ENCODE results near the gene OR6Q1.
"Not testable (repeated sequence)": the region's sequence is repeated elsewhere in the genome, so short reads cannot be mapped to it uniquely, and the experiment has no call there.

The OR6Q1 gene, protein sequence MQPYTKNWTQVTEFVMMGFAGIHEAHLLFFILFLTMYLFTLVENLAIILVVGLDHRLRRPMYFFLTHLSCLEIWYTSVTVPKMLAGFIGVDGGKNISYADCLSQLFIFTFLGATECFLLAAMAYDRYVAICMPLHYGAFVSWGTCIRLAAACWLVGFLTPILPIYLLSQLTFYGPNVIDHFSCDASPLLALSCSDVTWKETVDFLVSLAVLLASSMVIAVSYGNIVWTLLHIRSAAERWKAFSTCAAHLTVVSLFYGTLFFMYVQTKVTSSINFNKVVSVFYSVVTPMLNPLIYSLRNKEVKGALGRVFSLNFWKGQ

DNA sequence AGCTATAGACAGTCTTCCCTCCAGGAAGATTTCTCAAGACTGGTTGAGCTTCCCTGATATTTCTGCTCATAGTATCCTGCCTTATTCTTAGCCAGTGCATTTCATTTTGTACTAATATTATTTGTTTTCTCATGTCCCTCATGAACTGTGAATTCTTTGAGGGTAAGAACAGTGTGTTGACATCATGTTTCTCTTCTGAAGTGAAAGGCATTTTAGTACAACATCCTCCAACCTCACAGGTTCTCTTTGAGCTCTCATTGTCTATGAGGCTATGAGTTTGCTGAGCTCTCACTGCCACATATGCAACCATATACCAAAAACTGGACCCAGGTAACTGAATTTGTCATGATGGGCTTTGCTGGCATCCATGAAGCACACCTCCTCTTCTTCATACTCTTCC, at the start of gene OR6Q1:
TSS of gene OR6Q1 (plus strand) at position 301 of the 400 bp plus-strand sequence. CDS start at position 301, 0 bp downstream.
- no peak for DNase-seq

DNA sequence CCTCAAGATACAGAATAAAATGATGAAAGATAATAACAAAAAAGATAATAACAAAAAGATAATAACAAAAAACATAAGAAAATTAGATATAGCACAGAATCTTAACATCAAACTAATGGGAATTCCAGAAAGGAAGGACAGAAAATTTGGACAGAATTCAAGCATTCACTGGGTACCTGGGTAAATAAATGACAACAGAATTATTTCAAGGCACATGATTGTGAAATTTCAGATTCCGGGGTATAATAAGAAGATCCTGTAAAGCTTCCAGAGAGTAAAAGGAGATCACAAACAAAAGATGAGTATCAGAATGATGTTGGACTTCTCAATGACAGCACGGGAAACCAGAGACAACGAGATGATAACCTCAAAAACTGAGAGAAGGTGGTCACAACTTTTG, 49.2 kb upstream of the OR6Q1 start:
- no peak for DNase-seq

DNA sequence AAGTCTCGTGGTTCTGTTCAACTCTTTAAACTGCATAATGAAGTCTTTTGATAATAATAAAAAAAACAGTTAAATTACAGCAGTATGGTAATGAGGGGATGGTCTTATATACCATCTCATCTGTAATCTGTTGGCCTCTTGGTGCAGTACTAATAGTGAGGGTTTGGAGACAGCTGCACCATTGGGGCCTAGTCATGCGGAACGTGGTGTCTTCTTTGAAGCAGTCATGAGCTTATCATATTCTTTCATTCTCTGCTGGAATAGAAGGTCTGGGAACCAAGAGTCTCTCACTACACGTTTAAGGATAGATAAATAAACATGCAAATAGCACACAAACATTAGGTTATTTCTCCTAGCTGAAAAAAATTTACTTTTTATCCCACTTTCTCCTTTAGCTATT, 48.0 kb upstream of the OR6Q1 start:
- DNase-seq, result no peak

DNA sequence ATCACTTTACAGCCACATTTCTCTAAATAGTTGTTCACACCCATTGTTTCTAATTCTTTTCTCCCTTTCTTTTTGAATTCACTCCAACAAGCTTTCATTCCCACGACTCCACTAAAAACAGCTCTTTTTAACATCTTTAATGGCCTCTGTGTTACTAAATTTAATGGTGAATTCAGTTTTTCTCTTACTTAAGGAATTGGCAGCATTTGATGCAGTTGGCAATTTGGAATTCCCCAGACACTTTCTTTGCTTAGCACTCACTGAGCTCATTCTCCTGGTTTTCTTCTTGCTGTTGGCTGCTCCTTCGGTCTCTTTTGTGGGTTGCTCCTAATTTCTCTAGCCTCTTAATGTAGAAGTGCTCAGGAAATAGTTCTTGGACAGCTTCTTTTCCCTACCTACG, 47.6 kb upstream of the OR6Q1 start:
- DNase-seq, result no peak

DNA sequence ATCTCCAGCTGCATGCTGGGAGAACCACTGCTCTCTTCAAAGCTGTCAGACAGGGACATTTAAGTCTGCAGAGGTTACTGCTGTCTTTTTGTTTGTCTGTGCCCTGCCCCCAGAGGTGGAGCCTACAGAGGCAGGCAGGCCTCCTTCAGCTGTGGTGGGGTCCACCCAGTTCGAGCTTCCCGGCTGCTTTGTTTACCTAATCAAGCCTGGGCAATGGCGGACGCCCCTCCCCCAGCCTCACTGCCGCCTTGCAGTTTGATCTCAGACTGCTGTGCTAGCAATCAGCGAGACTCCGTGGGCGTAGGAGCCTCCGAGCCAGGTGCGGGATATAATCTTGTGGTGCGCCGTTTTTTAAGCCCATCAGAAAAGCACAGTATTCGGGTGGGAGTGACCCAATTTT, 31.2 kb upstream of the OR6Q1 start:
- DNase-seq, result not testable (repeated sequence)

DNA sequence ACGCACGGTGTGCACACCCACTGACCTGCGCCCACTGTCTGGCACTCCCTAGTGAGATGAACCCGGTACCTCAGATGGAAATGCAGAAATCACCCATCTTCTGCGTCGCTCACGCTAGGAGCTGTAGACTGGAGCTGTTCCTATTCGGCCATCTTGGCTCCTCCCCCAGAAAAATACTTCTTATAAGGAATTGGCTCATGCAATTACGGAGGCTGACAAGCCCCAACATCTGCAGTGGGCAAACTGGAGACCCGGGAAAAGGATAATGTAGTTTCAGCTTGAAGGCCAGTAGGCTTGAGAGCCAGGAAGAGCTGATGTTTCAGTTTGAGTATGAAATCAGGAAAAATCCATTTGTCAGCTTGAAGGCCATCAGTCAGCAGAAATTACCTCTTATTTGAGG, 30.7 kb upstream of the OR6Q1 start:
- DNase-seq, result not testable (repeated sequence)

DNA sequence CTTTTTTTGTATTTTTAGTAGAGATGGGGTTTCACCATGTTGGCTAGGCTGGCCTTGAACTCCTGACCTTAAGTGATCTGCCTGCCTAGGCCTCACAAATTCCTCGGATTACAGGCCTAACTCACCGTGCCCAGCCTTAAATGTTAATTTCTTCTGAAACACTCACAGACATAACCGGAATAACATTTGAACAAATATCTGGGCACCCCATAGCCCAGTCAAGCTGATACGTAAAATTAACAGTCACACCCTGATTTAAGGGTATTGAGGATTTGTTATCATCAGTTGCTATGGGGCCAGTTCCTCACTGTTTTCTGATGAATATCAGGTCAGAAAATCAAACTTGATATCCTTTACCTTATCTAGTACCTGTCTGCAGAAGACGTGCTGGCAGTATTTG, 30.1 kb upstream of the OR6Q1 start:
- DNase-seq, result no peak

DNA sequence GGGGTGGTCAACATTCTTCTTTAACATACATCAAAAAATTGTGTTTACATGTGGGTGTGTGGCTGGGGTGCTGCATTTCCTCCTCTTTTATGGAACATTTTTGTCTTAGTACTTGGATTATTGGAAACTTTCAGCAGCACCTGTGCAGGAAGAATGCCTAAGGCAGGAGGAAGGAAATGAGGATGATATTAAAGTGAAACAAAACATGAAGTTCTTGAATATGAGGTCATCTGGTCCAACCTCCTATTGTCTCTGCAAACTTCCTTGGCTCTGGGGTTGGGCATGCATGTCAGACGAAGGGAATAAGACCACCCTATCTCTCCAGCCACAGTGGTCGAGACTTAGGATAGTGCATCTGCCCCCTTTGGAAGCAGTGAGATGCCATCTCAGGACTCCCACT, 27.7 kb upstream of the OR6Q1 start:
- DNase-seq, result no peak

DNA sequence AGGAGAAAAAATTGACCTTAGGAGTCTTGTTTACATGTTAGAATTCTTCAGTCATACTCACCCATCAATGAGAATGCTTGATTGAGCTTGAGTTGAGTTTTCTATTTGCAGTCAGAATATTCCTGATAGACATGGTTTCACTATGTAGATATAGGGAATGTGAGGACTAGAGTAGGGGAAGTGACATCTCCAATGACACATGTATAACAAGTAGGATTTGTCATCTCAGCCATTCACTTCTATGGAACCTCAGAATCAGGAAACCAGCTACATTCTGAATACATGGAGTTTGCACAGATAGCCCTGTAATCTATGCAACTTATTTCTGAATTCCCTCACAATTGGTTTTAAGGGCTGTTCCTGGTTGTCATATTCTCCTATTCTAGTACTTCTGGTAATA, 27.2 kb upstream of the OR6Q1 start:
- DNase-seq, result no peak

DNA sequence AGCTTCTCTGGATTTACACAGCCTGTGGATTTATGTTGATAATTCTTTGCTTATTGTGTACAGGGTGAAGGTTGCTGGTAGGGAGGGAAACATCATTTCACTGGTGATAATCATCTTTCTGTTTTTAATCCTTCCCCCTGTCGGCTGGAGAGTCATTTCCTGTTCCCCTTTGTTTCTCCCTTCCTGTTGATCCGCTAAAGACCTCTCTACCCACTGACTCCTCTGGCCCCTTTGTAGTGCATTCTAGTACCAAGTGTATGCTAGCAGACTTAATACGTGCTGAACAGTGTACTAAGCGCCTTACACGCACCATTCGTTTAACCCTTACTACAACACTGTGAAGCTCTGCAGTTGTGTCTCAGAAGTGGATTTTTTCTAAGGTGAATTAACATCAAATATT, 26.1 kb upstream of the OR6Q1 start:
- no peak for DNase-seq

DNA sequence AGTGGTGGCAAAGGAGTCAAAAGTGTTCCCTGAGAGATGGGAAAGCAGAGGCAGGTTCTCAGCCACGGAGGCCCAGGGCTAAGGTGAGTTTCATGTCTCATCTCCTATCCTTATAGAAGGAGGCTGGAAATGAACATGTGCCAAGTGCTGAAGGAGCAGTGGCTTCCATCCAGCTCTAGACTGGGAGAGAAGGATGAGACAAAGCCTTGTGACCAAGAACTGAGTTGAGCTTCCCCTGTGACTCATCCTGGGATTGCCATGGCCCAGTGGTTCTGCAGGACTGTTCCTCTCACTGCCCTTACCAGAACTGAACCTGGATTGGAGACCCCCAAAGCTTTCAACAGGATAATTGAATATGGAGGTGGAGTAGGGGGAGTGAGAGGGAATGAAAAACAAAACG, 23.8 kb upstream of the OR6Q1 start:
- peak; percentile 50 for DNase-seq

DNA sequence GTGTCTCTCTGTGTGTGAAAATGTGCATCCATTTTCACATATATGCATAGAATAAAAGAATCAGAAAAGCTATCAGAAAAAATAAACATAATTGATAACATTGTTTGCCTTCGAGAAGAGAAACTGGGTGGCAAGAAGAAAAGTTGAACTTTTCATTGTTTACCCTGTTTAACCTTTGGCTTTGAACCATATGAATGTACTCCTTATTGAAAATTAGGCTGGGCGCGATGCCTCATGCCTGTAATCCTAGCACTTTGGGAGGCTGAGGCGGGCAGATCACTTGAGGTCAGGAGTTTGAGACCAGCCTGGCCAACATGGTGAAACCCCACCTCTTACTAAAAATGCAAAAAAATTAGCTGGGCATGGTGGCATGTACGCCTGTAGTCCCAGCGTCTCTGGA, 19.0 kb upstream of the OR6Q1 start:
- no peak for DNase-seq

DNA sequence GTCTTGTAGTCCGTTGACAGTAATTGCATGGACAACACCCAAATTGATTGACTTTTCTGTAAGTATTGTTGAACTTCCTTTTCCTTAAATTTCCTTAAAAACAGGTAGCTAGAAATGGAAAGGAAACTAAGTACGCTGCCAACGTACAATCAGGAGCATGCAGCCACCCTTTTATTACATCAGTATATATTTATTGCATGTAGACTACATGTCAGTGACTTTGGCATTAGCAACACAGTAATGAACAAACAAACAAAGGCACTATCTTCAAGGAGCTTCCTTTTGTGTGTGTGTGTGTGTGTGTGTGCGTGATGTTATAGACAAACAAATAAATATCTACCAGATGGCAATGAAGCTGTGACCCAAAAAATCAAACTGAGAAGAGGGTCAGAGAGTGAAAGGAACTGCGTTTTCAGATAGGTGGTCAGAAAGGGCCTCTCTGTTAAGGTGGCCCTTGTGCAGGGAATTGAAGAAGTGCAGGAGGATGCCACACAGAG, 7.3 kb upstream of the OR6Q1 start, which contains the start of gene OR9Q1:
TSS of gene OR9Q1 (plus strand) at position 447 of the 497 bp plus-strand sequence. CDS start 155,564 bp downstream, outside the sequence.
- DNase-seq, result no peak

DNA sequence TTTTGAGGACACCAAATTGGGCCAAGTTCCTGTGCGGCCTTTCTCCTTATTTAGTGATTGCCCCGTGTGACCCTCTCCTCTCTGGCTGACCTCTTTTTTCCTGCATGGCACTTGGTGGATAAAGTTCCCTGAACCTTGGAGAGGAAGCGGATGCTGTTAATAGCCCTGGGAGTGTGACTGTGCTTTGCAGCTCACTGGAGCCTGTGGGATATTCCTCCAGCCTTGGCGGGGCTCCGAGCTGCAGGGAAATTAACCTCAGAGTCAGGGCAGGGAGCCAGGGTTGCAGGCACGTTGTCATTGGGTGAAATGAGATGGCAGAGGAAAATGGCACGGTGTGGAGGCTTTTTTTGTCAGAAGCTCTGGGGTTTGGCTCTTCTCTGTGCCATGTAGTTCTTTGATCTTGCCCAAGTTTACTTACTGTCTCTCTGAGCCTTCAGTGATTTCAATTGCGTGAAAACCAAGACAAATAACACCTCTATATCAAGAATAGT, 6.1 kb upstream of the OR6Q1 start:
- peak; percentile 53 for DNase-seq

DNA sequence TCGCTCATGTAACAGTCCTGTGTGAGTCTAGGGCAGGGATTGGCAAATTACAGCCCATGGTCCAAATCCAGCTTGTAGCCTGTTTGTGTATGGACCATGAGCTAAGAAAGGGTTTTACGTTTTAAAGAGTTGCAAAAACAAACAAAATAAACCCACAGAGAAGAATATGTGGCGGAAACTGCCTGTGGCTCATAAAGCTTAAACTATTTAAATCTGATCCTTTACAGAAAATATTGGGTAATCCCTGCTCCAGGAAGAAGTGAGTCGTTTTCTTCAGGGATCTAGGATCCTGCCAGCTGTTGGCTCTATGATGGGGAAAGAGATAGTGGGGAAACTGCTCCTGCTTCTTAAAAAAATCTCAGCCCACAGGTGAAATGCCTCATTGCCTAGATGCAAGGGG, 3.4 kb upstream of the OR6Q1 start:
- DNase-seq, result peak; percentile 17

DNA sequence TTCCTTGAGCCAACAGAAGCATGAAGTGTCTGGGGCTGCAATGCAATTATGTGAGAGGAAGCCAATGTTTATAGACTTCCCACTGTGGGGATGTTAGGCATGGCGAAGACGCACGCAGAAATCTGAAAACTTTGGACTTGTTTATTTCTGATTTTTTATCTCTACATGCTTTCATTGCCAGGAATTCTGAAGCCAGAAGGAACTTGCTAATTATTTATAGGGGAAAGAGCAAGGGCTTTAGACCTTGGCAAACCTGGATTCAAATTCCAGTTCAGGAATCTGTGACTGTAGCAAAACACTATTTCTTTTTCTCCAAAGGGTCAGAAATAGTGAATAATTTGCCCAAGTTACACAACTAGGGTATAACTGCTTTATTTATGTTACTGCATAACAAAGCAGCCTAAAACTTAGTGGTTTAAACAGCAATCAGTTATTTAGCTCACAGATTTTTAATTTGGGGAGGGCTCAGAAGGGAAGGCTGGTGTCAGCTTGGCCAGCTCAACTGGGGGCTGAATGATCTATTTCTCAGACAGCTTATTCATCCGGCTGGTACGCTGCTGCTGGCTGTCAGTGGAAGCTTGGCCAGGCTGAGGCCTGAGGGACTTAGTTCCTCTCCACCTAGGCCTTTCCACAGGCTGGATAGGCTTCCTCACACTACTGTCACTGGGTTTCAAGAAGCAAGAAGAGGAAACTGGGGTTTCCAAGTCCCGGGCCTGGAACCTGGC, 1.9 kb upstream of the OR6Q1 start:
- DNase-seq, result no peak

DNA sequence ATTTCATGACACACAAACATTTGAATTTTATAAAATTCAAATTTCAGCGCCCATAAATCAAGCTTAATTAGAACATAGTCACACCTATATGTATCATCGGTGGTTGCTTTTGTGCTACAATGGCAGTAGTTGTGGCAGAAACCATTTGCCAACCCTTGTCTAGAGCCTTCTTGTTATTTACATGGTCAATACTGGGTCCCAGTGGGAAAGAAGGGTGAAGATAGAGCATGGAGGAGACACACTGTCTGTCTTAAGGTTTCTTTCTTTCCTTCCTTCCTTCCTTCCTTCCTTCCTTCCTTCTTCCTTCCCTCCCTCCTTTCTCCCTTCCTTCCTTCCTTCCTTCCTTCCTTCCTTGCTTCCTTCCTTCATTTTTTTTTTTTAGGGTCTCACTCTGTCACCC, 3.7 kb downstream of the OR6Q1 start:
- DNase-seq, result no peak

DNA sequence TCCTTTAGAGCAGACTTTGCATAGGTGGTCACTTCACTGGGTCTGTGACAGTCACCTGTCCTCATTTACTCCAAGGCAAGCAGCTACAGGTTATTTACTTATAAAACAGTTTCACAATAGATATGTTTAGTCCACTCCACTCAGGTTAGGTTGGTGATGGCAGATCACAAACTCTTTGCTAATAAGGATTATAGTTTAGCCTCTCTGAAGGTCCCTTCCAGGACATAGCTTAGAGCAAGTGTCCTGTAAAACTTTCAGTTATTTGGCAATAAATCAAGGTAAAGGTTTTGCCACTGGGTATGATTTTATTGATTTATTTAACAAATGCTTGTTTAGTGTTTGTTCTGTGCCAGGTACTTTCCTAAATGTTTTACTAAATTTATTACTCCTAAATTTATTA, 8.8 kb downstream of the OR6Q1 start:
- DNase-seq, result no peak

DNA sequence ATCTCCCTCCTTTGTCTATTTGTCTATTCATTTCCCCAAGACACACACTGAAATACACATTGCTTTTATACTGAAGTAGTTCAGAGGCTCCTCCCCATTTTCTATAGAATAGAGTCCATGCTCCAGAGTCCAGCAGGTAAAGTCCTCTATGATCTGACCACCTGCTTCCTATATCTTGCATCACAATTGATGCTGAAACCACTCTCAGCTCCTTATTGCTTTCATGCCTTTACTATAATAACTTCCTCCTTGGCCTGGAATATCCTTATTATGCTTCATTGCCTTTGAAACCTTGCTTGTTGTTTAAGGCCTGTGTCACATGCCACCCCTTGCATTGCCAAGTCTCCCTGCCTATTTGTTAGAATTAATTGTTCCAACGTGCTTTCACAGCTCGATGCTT, 12.6 kb downstream of the OR6Q1 start:
- no peak for DNase-seq

DNA sequence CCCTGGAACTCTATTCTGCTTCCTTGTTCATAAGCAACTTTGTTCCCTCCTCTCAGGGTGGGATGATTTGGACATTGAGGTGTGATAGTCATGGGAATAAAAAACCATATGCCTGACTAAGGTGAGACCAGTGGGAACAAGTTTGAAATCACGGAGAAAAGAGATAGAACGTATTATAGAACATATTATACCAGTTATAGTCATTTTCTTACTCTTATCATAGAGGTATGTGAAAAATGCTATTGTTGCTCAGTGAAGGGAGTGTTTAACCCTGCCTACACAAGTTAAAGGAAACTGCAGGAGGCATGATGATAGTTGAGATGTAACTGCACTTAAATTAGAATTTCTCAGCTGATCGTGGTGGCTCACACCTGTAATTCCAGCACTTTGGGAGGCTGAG, 15.5 kb downstream of the OR6Q1 start:
- DNase-seq, result no peak

DNA sequence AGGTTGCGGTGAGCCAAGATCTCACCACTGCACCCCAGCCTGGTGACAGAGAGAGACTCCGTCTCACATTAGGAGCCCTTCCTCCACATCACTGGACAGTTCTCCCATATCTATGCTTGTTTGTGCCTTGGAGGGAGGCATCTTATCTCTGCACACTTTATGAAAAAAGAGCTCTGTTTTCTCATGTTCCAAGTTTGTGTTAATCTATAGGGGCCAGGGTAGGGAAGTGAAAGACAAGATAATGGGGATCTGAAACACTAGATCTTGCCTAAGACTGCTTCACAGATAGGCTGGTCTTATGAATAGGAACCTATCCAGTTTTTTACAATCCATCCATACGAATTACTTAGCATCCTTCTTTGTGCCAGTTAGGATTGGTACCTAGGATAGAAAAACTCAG, 17.1 kb downstream of the OR6Q1 start:
- no peak for DNase-seq

DNA sequence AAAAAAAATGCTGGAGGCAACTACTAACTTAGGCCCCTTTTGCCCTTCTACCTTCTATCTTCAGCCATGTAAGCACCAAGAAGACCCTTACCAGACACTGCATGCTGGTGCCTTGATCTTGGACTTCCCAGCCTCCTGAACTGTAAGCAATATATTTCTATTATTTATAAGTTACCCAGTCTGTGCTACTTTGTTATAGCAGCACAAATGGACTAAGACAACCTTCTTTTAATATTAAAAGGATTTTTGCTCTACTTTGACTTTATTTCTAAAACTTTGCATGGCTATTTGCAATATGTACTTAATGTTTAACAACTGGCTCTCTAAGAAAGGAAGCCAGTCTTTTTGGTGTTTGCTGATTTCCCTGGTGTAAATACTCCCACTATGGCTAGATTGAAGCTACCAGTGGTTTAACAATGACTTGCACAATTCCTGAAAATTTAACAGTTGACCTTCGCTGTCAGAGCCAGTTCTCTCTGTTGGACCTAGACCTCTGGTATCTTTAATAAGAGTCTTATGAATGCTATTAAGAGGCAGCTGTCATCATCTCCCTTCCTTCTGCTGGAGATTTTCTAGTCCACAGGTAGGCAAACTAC, 25.2 kb downstream of the OR6Q1 start:
- DNase-seq, result no peak

DNA sequence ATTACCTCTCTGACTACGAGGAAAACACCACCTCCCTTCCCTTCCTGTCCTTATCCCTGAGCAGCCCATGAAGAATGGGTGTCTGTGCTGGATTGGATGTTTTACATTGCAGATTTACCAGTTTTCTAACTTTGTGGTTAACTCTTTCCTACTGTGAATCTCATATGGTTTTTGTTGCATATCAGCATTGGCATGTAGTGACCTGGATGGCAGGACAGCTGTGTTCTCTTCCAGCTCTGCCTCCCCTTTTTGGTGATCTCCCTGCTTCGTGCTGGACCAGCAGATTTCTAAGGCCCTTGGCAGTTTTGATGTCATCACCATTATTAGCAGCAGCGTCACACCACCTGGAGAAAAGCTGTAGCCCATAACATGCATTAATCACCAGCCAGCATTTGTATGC, 26.7 kb downstream of the OR6Q1 start:
- peak; percentile 47 for DNase-seq
